ENCODE measurements around the gene CROCC.
"Not testable (repeated sequence)": the region's sequence is repeated elsewhere in the genome, so short reads cannot be mapped to it uniquely, and the experiment has no call there.

The CROCC gene

DNA sequence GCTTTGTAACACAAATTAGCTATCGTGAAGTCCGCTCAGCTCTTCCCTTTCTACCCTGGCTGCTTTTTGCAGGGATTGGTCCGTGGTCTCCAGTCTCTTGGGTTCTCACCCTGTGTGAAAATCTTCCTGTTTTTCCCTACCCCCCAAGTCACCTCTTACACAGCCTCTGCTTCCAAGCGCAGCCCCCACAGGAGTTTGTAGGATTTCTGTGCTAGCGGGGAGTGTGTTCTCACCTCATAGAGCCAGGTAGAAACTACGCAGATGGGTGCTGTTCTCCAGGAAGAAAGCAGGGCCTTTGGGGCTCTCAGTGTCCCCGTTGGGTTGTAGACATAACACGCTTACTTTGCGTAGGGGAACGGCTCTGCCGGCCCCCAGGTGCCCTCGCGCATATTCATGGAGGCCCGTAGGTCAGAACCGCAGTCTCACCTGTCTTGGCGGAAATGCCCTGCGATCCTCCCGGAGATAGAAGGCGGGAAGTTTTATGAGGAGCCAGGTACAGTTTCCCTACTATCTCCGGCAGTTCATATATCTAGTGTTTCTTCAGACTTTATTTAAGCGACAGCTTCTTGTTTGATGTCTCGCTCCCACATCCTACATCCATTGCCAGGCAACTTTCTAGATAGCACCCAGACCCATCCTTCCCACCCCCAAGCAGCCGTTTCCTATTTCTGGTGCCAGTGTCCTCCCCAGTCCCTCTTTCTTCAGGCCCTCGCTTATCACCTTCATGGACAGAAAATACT, 25.2 kb upstream of the CROCC start:
- peak; percentile 27 to 37 for DNase-seq

GRCh38 chr1:16897653-16898052, 24.1 kb upstream of the CROCC start:
- DNase-seq: not testable (repeated sequence)

GRCh38 chr1:16898298-16898697, 23.4 kb upstream of the CROCC start:
- not testable (repeated sequence) for DNase-seq

GRCh38 chr1:16899020-16899419, 22.7 kb upstream of the CROCC start:
- not testable (repeated sequence) for DNase-seq

GRCh38 chr1:16900751-16901150, 21.0 kb upstream of the CROCC start:
- DNase-seq: peak; percentile 30 to 43

DNA sequence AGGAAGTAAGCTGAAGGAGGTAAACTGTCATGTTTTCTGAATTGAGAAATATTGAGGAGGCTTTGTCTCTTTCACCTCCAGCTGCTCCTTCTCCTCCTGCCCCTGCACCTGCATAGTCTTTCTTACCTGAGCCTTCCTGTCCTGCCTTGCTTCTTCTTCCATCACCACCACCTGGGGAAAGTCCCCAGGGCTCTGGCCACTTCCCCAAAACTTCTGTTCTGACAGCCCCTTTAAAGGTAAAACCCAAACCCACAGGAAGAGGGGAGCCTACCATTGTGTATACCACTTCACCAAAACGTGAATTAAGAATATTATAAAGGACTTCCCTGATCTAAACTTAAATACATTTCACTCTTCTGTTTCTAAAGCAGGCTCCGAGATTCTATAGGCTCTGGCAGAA, 20.4 kb upstream of the CROCC start:
- DNase-seq: not testable (repeated sequence)

DNA sequence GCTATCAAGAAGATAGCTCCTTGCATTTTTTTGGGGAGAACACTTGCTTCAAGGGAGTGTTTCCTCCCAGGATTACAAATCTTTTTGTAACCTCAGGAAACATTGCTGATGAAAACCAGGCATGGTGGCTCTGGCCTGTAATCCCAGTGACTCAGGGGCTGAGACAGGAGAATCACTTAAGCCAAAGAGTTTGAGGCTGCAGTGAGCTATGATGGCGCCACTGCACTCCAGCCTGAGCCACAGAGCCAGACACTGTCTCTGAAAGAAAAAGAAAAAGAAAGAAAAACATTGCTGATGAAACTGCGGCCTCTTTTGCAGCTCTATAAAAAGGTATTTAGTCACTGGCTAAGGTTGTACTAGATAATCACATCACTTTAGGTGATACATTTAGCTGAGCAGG, 18.7 kb upstream of the CROCC start:
- no peak for DNase-seq

- DNase-seq: no peak
Observed at GRCh38 chr1:16903458-16903796, 18.3 kb upstream of the CROCC start.

DNA sequence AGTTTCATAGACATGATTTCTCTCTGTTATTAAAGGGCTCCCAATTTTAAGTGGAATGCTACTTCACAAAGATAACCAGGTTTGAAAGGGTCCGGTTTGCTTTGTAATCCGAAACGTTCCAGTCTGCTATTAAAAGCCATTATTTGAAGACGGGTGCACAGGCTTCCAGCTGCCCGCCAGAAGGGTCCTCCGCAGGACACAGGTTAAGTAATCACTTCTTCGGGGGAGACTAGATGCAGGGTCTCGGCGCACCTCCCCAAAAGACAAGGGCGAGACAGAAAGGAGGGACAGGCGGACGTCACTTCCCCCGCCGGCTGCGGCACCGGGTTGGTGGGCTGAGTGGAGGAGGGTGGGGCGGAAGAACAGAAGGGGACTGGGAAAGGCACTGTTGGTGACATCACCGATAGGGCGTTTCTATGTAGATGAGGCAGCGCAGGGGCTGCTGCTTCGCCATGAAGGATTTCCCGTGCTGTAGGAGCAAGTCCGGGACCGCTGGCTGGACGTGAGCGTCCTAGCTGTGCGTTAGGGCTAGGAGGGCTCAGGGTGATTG, 17.1 kb upstream of the CROCC start:
- peak; percentile 98 for DNase-seq

DNA sequence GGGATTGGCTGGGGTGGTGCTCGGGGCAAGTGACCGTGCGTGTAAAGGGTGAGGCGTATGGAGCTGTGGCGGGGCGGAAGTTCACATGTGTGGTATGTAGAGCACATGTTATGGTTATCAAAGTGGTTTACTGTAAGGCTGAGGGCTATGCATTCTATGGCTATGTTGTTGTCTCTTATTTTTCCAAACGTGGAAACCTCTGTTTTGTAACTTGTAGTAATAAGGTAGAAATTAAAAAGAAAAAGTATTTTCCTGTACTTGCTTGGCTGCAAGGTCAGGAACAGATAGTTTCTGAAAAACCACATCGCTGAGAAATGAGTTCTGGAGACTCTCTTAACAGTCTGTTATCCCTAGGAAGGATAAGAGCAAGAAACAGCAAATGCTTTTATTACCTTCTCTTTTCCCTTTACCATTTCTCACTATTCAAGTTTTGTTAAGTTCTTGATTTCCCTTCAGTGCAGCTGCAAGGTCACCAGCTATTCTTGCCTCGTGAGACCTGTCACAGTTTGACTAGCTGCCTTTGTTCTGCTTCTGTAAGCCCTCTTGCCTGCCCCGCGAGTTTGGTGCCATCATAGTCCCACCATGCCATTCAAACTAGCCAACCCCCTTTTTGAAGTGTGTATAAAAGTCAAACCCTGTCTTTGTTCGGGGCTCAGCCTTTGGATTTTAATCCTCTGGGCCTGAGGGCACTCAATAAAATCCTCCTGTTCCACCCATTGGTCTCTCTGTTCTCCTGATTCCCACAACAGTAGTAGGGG, 16.4 kb upstream of the CROCC start:
- DNase-seq: peak; percentile 90 to 94

- no peak for DNase-seq
Observed at GRCh38 chr1:16905868-16906702, 15.6 kb upstream of the CROCC start.

GRCh38 chr1:16906873-16907272, 14.9 kb upstream of the CROCC start:
- no peak for DNase-seq

DNA sequence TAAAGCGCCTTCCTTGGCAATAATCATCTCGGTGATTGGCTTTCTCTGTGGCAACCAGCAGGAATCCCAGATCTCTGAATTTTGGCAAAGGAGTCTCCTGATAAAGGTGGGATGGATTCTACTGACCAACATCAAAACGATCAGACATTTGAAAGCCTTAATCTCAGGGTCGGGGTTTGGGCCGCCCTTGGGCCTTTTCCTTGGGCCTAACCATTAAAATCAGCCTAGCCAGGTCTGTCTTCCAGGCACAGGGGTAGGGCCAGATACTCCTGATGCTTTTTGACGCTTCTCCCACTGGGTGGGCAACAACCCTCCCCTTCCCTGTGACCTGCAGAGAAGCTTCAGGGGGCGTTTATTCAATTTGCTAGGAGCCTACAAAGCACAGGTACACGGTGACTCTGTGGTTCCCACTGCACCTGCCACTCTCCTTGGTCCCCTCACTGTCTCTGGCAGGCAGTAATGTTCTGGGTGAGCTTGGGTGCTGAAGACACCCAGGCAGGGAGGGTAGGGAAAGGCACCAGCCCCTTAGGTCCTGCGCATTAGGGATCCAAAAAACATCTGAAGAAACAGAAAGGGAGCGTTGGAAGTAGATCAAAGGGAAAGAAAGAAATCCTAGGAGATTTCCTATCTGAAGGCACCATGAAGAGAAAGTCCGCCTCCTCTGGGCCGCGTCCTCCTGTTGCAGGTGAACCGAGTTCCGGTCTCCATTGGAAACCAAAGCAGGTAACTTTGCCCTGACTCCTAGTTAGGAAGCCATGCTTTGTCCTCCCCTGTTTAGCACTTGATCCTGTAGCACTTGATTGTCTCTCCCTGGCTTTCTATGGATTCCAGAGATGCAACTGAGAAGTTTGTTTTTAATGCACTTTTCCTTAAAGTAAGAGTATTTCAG, 13.6 kb upstream of the CROCC start:
- DNase-seq: no peak

GRCh38 chr1:16911851-16912721, 9.6 kb upstream of the CROCC start:
- peak; percentile 35 to 45 for DNase-seq

- DNase-seq: peak; percentile 18 to 45
Observed at GRCh38 chr1:16912742-16913141, 9.0 kb upstream of the CROCC start.

- DNase-seq: no peak
Observed at GRCh38 chr1:16913181-16913832, 8.4 kb upstream of the CROCC start.

GRCh38 chr1:16913833-16914662, 7.7 kb upstream of the CROCC start:
- DNase-seq: peak; percentile 91 to 94

- not testable (repeated sequence) for DNase-seq
Observed at GRCh38 chr1:16914928-16915626, 6.7 kb upstream of the CROCC start.

GRCh38 chr1:16915627-16915973, 6.1 kb upstream of the CROCC start:
- peak; percentile 43 to 59 for DNase-seq
